ENCODE results near the gene RGS9. TPM values are rescaled to one million over a fixed set of nuclear protein-coding genes. Genes with fewer than 3 reads are reported as not detected.

RGS9 gene
- total RNA-seq, 2 donors from 2014 or later = 7.4 to 9.9 TPM

GRCh38 chr17:65191811-65192740 is 54.9 kb downstream of the RGS9 start:
- H3K9me3 ChIP-seq = no peaks in the 10 kb centered on the region
- H3K9ac ChIP-seq (ENCODE audit: low read depth in 2 of 2, low read length in 2 of 2) = no peak overlapping the region
- no peaks in the 10 kb centered on the region for H3K36me3 ChIP-seq
- H3K27ac ChIP-seq = no peak overlapping the region
- no peaks in the 10 kb centered on the region for H3K27me3 ChIP-seq
- no peaks in the 10 kb centered on the region for H3K4me1 ChIP-seq
- H3K4me3 ChIP-seq = no peak overlapping the region
- no peak for TF ChIP-seq CTCF (IDR thresholded peaks at IDR 0.05)
- DNase-seq = no peak
- intact Hi-C loops (cut with DNase I) = loop anchor here (10.0 kb wide), 1 partner anchor 87 kb away; no protein-coding TSS in a partner anchor

- no peak for TF ChIP-seq CTCF (IDR thresholded peaks at IDR 0.05)
- Histone ChIP-seq H3K9ac (ENCODE audit: low read depth in 2 of 2, low read length in 2 of 2) (no peak overlapping the region), H3K36me3 (no peaks in the 10 kb centered on the region), H3K4me3 (no peak overlapping the region), H3K27ac (no peak overlapping the region), H3K27me3 (no peaks in the 10 kb centered on the region), H3K9me3 (no peaks in the 10 kb centered on the region), H3K4me1 (no peaks in the 10 kb centered on the region)
- intact Hi-C loops (cut with DNase I) = loop anchor here (10.0 kb wide), 1 partner anchor 89 kb away; no protein-coding TSS in a partner anchor
- no peak for DNase-seq
These were observed 56.1 kb downstream of the RGS9 start for GRCh38 chr17:65193305-65193704.

GRCh38 chr17:65193716-65194293 is 56.6 kb downstream of the RGS9 start:
- no peaks in the 10 kb centered on the region for H3K4me1 ChIP-seq
- no peak overlapping the region for H3K27ac ChIP-seq
- DNase-seq = no peak
- H3K4me3 ChIP-seq = no peak overlapping the region
- no peaks in the 10 kb centered on the region for H3K36me3 ChIP-seq
- intact Hi-C loops (cut with DNase I) = loop anchor here (10.0 kb wide), 1 partner anchor 89 kb away; no protein-coding TSS in a partner anchor
- no peak for TF ChIP-seq CTCF (IDR thresholded peaks at IDR 0.05)
- no peak overlapping the region for H3K9ac ChIP-seq (ENCODE audit: low read depth in 2 of 2, low read length in 2 of 2)
- no peaks in the 10 kb centered on the region for H3K9me3 ChIP-seq
- no peaks in the 10 kb centered on the region for H3K27me3 ChIP-seq

GRCh38 chr17:65194670-65195334 is 57.6 kb downstream of the RGS9 start:
- no peak overlapping the region for H3K27ac ChIP-seq
- H3K9ac ChIP-seq (ENCODE audit: low read depth in 2 of 2, low read length in 2 of 2) = no peak overlapping the region
- H3K27me3 ChIP-seq = no peaks in the 10 kb centered on the region
- no peaks in the 10 kb centered on the region for H3K4me1 ChIP-seq
- no peak overlapping the region for H3K4me3 ChIP-seq
- no peaks in the 10 kb centered on the region for H3K36me3 ChIP-seq
- intact Hi-C loops (cut with DNase I) = loop anchor here (10.0 kb wide), 1 partner anchor 90 kb away; no protein-coding TSS in a partner anchor
- no peak for DNase-seq
- no peak for TF ChIP-seq CTCF (IDR thresholded peaks at IDR 0.05)
- H3K9me3 ChIP-seq = no peaks in the 10 kb centered on the region

GRCh38 chr17:65195716-65196115 is 58.5 kb downstream of the RGS9 start:
- Histone ChIP-seq H3K27ac (no peak overlapping the region), H3K9me3 (no peaks in the 10 kb centered on the region), H3K4me1 (no peaks in the 10 kb centered on the region), H3K4me3 (no peak overlapping the region), H3K27me3 (no peaks in the 10 kb centered on the region), H3K36me3 (no peaks in the 10 kb centered on the region), H3K9ac (ENCODE audit: low read depth in 2 of 2, low read length in 2 of 2) (no peak overlapping the region)
- no peak for DNase-seq
- TF ChIP-seq CTCF (IDR thresholded peaks at IDR 0.05) = no peak
- intact Hi-C loops (cut with DNase I) = loop anchor here (10.0 kb wide), 1 partner anchor 91 kb away; no protein-coding TSS in a partner anchor
